CD4-positive, alpha-beta T cell treated with Interleukin-15 for 1 hour (primary cell): ENCODE data around the gene PTPRM.

Source experiments
- DNase-seq: peaks from one replicate; pipeline ENCODE4 v3.0.0-alpha.2; 2020

Gene PTPRM

DNA sequence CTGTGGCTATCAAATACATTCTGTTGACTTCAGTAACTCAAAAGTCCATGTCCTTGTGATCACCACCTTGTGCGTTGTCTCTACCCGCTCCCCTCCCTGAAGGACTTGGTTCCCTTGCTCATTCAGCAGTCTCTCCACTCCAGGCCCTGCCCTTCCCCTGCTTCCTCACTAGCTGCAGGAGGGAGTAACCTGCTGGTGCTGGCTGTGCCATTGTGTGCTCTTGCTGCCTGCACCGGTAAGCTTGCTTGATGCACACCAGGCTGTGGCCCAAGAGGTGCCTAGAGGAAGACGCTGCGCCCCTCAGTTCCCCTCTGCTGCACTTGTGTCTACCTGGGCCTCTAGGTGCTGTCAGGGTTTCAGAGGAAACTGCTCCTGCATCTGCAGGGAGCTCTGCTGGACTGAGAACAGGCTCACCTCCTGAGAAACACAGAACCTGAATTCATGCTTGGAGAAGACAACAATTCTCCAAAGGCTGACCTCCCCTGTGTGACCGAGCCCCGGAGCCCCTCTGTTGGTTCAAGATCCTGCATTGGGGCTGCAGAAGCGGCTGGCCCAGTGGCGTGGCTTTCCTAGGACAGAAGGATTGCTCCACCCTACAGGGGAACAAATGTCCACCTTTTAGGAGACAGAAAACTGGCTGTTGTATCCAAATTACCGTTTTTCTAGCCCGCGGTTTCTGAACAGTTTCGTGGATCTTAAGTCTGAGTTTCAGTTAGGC lies 33.6 kb downstream of the PTPRM start:
- DNase-seq = no peak

DNA sequence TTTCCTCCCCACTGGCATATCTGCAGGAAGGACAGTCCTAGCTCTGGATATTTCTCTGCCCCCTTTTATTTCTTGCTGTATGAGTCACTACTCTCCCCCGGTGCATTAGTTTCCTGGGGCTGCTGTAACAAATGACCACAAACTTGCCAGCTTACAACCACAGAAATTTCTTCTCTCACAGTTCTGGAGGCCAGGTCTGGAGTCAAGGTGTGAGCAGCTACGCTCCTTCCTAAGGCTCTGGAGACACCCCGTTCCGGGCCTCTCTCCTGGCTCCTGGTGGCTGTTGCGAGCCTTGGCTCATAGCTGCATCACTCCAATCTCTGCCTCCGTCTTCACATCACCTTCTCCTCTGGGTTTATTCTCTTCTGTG lies 34.1 kb downstream of the PTPRM start:
- no peak for DNase-seq

GRCh38 chr18:7601936-7602335 lies 34.8 kb downstream of the PTPRM start:
- DNase-seq = no peak

GRCh38 chr18:7603259-7604000 lies 36.3 kb downstream of the PTPRM start:
- no peak for DNase-seq

- DNase-seq = no peak
Measured at GRCh38 chr18:7604361-7604760, 37.2 kb downstream of the PTPRM start.

DNA sequence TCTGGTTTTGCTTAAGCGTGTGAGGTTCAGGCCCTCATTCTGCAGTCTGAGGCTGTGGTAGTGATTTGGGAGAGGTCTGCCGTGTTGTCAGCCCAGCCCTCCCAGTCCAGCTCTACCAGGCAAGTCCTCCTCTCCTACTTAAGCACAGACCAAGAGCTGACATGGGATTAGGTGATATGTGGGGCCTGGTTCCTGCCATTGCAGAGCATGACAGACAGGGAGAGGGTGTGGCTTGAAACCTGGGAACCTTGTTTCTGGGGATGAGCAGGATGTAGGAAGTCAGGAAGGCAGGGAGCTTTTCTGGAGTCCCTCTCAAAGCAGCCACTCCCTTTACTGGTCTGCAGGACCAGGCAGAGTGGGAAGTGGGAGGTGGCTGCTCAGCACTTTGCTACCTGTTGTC lies 38.6 kb downstream of the PTPRM start:
- no peak for DNase-seq

DNA sequence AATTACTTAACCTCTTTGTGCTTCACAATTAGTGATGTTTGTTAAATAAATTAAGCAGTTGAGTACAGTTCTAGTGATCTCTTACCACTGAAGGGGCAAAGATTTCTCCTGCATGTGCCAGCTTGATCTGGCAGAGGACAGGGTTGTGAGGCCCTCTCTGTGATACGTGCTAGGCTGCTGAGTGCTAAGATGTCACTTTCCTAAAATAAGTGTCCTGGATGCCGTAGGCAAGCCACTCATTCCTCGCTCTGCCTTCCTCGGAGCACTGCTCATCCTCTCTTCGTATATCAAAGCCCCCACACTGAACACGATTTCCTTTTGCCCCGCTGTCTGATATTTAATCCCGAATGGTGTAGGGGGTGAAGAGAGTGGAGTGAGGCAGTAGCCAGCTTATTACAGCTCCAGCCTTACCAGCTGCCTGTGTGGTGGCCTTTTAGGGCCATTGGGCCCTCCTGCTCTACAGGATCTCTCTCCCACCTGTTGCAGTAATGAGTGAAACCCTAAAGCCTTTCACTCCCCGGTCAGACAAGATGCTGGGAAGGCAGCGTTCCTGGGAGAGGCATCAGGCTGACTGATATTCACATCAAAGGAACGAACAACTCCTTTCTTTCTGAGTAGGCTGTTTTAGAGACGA lies 40.5 kb downstream of the PTPRM start:
- DNase-seq = no peak

GRCh38 chr18:7608174-7608550 lies 41.0 kb downstream of the PTPRM start:
- no peak for DNase-seq

DNA sequence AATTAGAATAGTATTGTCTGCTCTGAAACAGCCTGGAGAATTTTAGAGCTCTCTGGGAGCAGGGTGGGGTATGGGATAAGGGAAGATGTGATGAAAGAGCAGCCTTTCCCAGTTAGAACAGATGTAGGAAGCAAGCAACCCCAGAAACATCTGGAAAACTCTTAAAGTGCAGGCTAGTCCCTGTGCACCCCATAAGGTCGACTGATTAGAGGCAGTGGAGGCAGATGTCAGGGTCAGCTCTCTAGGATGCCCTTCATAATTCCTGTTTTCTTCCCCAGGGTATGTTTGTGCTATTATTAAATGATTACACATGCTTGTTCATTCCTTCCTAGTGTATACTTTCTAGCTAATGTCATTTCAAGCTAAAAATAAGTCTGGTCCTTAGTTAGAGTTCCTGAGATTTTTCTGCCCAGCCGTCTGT lies 41.7 kb downstream of the PTPRM start:
- DNase-seq = no peak

GRCh38 chr18:7609617-7610016 lies 42.5 kb downstream of the PTPRM start:
- DNase-seq = no peak

- DNase-seq = no peak
Measured at GRCh38 chr18:7614042-7614441, 46.9 kb downstream of the PTPRM start.

GRCh38 chr18:7615840-7616239 lies 48.7 kb downstream of the PTPRM start:
- DNase-seq = no peak

DNA sequence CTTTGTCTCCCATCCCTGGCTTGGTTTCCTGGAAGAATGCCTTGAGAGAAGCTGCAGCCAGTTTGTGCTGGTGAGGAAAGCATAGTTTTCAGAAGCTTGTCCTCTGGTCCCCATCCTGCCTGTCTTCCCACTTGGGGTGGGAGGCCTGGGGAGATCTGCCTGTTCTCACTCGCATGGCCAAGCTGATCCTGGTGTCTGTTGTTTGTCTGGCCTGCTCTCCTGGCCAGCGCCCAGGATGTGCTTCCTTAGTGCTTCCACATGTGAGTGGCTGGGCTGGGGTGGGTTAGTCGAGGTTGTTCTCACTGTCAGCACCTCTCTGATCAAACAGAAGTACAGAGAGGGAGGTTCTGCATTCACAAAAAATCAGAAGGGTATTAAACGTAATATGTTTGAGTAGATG lies 49.5 kb downstream of the PTPRM start:
- no peak for DNase-seq

GRCh38 chr18:7617738-7618422 lies 50.8 kb downstream of the PTPRM start:
- no peak for DNase-seq

DNA sequence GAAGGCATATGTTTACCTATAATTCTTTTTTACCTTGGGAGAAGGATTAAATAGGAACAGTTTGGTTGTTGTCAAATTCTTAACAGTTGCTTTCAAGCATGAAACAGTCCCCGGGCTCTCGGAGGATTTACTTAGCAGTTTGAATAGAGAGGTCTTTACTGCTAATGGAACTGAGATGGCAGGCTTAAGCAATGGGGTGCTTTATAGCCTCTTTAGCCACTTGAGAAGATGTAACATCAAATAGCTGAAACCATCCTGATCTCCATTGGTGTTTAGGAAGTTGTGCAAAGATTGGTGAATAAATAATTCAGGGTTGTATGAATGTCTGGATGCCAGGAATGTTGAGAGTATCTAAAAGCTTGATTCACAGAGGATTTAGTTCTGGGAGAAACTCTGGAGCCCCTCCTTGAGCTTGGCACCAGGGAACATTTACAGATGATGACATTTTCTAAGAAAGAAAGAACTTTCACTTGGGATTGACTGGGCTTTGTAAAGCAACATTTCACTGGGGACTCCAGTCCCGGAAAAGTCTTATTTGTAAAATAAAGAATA lies 51.9 kb downstream of the PTPRM start:
- DNase-seq = no peak

- DNase-seq = no peak
Measured at GRCh38 chr18:7619676-7620075, 52.6 kb downstream of the PTPRM start.

DNA sequence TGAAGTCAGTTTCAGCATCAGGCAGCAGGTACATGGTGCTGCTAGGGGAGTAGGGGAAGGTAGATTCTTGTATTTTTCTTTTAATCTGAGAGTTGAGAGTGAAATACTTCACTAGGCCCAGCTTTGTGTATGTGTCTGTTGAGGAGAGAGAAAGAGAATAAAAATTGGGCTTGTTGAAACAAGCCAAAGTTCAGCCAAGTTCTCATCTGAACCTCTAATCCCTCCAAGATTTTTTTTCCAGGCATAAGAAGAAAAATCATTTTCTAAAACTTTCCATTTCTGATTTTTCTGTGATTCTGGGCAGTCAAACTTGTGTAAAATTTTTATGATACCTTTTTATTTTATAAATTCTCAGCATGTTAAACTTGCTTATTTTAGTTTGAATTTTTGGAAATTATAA lies 55.6 kb downstream of the PTPRM start:
- DNase-seq = no peak

GRCh38 chr18:7623681-7624080 lies 56.6 kb downstream of the PTPRM start:
- no peak for DNase-seq

- no peak for DNase-seq
Measured at GRCh38 chr18:7624697-7625096, 57.6 kb downstream of the PTPRM start.

DNA sequence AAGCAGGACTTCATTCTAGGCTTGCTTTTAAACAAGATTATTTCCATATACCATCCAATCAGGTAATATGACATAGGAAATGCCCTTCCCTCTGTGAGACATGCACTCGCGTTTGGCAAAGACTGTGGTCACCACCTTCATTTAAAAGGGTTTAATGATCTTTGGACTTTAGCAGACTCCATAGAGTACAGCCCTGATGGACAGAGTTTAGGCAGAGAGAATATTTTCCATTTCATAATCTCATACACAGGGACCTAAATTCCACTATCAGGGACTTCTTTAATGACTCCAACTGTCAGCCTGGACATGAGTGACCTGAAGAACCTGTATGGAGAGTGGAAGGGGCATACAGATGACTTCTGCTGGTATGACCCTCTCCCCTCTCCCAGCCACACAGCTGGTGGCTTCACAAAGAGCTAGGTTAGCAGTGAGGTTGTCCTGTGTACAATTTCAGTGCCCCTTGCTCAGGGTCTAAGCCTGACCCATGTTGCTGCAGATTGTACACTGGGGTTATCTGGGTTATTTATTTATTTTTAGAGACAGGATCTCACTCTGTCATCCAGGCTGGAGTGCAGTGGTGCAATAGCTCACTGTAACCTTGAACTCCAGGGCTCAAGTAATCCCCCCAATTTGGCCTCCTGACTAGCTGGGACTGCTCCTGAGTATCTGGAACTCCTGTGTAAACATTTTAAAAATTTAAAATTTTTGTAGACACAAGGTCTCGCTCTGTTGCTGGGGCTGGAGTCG lies 59.2 kb downstream of the PTPRM start:
- no peak for DNase-seq

DNA sequence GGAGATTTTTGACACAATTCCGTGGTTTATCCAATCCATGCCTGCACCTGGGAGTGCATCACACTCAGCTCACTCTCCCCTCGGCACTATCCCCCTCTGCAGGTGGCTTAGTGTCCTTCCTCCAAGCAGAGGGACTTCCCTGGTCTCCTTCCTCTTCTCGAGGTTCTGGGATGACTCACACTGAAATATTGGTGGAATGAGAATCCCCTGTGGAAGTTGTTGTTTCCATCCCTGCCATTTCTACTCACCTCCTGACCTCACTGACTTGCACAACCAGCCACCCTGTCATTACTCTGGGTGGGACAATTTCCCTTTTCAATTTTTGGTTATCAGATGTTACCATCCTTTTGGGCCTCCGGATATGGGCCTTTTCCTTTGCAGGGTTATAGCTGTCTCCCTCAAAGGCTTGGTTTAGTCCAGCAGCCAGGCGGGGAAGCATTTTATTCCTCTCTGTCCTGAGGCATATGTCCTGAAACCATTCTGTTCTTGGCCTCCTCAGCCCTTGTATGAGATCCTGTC lies 59.9 kb downstream of the PTPRM start:
- no peak for DNase-seq

GRCh38 chr18:7629416-7629815 lies 62.3 kb downstream of the PTPRM start:
- no peak for DNase-seq
